Activated CD4-positive, alpha-beta T cell treated with anti-CD3 and anti-CD28 coated beads, Interleukin-2, amount 10 ng/mL, durations not matched to agents 7 days and 5 days (primary cell): Measurements from ENCODE around the gene LDB3. TPM values are rescaled to one million over a fixed set of nuclear protein-coding genes. Genes with fewer than 3 reads are reported as not detected.

Source experiments
- CTCF ChIA-PET: fragments of 350-600 bp; sonication (Branson Sonifier 250); formaldehyde crosslinking; loops from one replicate; lab custom pipeline; 2021; ENCODE audit warnings: antibody characterized with exemption; lab: Charles Lee
- POLR2A ChIA-PET: fragments of 350-600 bp; sonication (Branson Sonifier 250); formaldehyde crosslinking; loops from one replicate; lab custom pipeline; 2021; ENCODE audit warnings: antibody characterized with exemption; lab: Charles Lee
- DNase-seq: peaks from one replicate; pipeline ENCODE4 v3.0.0-alpha.2; 2020
- H3K27ac Mint-ChIP-seq: one replicate; pipeline ENCODE4 v1.8.0; 2021; ENCODE audit warnings: mild to moderate bottlenecking, moderate library complexity, mixed read lengths
- H3K27me3 Mint-ChIP-seq: one replicate; pipeline ENCODE4 v1.8.0; 2021; ENCODE audit warnings: mixed read lengths
- H3K36me3 Mint-ChIP-seq: one replicate; pipeline ENCODE4 v1.8.0; 2021; ENCODE audit warnings: low read depth, mixed read lengths
- H3K4me1 Mint-ChIP-seq: one replicate; pipeline ENCODE4 v1.8.0; 2021; ENCODE audit warnings: mixed read lengths
- H3K4me3 Mint-ChIP-seq: one replicate; pipeline ENCODE4 v1.8.0; 2021; ENCODE audit warnings: mild to moderate bottlenecking, moderate library complexity, mixed read lengths
- H3K9me3 Mint-ChIP-seq: one replicate; pipeline ENCODE4 v1.8.0; 2021; ENCODE audit warnings: mixed read lengths
- total RNA-seq, 2 experiments: library from RNA; stranded (reverse); gene quantifications; one replicate each; pipeline ENCODE4 v1.2.3, GENCODE V29; 2021

LDB3 gene
- total RNA-seq, 2 experiments from 2014 or later = 0.05 to 0.10 TPM

GRCh38 chr10:86654411-86655172 is 13.7 kb upstream of the LDB3 start, which contains the start of gene OPN4:
TSS of gene OPN4 (plus strand) at chr10:86654547. CDS start at chr10:86654784, 237 bp downstream.
- no peaks in the 10 kb centered on the region for H3K4me1 Mint-ChIP-seq
- no peak within 1 kb of the TSS for H3K4me3 Mint-ChIP-seq
- no peaks in the 10 kb centered on the region for H3K9me3 Mint-ChIP-seq
- H3K27me3 Mint-ChIP-seq = no peaks in the 10 kb centered on the region
- H3K36me3 Mint-ChIP-seq = no peaks in the 10 kb centered on the region
- CTCF ChIA-PET = no interaction called here
- no peak within 1 kb of the TSS for H3K27ac Mint-ChIP-seq
- POLR2A ChIA-PET = no interaction called here
- DNase-seq = no peak

GRCh38 chr10:86655173-86655540 is 13.2 kb upstream of the LDB3 start:
- H3K27me3 Mint-ChIP-seq = no peaks in the 10 kb centered on the region
- CTCF ChIA-PET = no interaction called here

DNA sequence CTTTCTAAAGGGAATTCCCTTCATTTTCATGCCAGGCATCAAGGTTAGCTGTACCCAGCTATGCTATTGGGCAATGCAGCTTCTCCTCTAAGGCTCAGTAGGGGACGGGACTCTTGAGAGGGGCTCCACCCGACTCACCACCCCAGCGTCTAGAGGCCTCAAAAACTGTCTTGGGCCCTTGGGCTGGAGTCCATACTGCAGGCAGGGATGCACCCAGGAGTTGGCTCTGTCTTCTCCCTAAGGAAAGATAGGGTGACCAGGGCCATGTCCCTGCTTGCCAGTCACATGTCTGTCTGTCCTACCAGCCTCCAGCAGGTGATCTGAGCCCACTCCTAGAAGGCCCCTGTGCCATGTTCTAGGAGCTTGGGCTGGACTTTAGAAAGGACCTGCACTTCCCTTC is 12.7 kb upstream of the LDB3 start:
- CTCF ChIA-PET = interaction anchor here (1.3 kb wide), 1 partner anchor 8 kb away, joined by 3 read pairs; no protein-coding TSS in a partner anchor
- Mint-ChIP-seq H3K36me3 (no peaks in the 10 kb centered on the region), H3K27me3 (no peaks in the 10 kb centered on the region), H3K4me3 (no peak overlapping the region), H3K9me3 (no peaks in the 10 kb centered on the region), H3K4me1 (no peaks in the 10 kb centered on the region), H3K27ac (no peak overlapping the region)
- POLR2A ChIA-PET = no interaction called here
- DNase-seq = no peak

More at GRCh38 chr10:86655173-86655540, 13.2 kb upstream of the LDB3 start:
- DNase-seq = no peak
- H3K36me3 Mint-ChIP-seq = no peaks in the 10 kb centered on the region
- no peak overlapping the region for H3K27ac Mint-ChIP-seq
- H3K4me1 Mint-ChIP-seq = no peaks in the 10 kb centered on the region
- POLR2A ChIA-PET = no interaction called here
- H3K9me3 Mint-ChIP-seq = no peaks in the 10 kb centered on the region
- no peak overlapping the region for H3K4me3 Mint-ChIP-seq

- POLR2A ChIA-PET = no interaction called here
- no peak overlapping the region for H3K27ac Mint-ChIP-seq
- DNase-seq = no peak
Observed at GRCh38 chr10:86657011-86657395, 11.3 kb upstream of the LDB3 start.

GRCh38 chr10:86657396-86658011 is 10.8 kb upstream of the LDB3 start:
- no peak overlapping the region for H3K4me3 Mint-ChIP-seq
- H3K4me1 Mint-ChIP-seq = no peaks in the 10 kb centered on the region
- DNase-seq = no peak
- ChIA-PET POLR2A (no interaction called here), CTCF (no interaction called here)
- no peaks in the 10 kb centered on the region for H3K9me3 Mint-ChIP-seq
- no peaks in the 10 kb centered on the region for H3K36me3 Mint-ChIP-seq
- H3K27me3 Mint-ChIP-seq = no peaks in the 10 kb centered on the region
- H3K27ac Mint-ChIP-seq = no peak overlapping the region

More at GRCh38 chr10:86657011-86657395, 11.3 kb upstream of the LDB3 start:
- no peaks in the 10 kb centered on the region for H3K27me3 Mint-ChIP-seq
- no peaks in the 10 kb centered on the region for H3K36me3 Mint-ChIP-seq
- H3K4me3 Mint-ChIP-seq = no peak overlapping the region
- no peaks in the 10 kb centered on the region for H3K9me3 Mint-ChIP-seq
- H3K4me1 Mint-ChIP-seq = no peaks in the 10 kb centered on the region
- CTCF ChIA-PET = interaction anchor here (1.3 kb wide), 1 partner anchor 9 kb away, joined by 3 read pairs; no protein-coding TSS in a partner anchor

GRCh38 chr10:86658261-86658741 is 10.0 kb upstream of the LDB3 start:
- POLR2A ChIA-PET = no interaction called here
- DNase-seq = no peak
- Mint-ChIP-seq H3K4me3 (no peak overlapping the region), H3K27ac (no peak overlapping the region), H3K4me1 (no peaks in the 10 kb centered on the region), H3K36me3 (no peaks in the 10 kb centered on the region), H3K9me3 (no peaks in the 10 kb centered on the region), H3K27me3 (no peaks in the 10 kb centered on the region)
- CTCF ChIA-PET = interaction anchor here (1.0 kb wide), 2 partner anchors 11 to 24 kb away, joined by 3 read pairs; no protein-coding TSS in a partner anchor

- no peaks in the 10 kb centered on the region for H3K4me1 Mint-ChIP-seq
- CTCF ChIA-PET = interaction anchor here (1.0 kb wide), 2 partner anchors 12 to 24 kb away, joined by 3 read pairs; no protein-coding TSS in a partner anchor
Observed at GRCh38 chr10:86658751-86659150, 9.6 kb upstream of the LDB3 start.

GRCh38 chr10:86659161-86659691 is 9.1 kb upstream of the LDB3 start:
- ChIA-PET CTCF (interaction anchor here (1.0 kb wide), 1 partner anchor 23 kb away, joined by 3 read pairs; no protein-coding TSS in a partner anchor), POLR2A (no interaction called here)
- no peaks in the 10 kb centered on the region for H3K36me3 Mint-ChIP-seq
- H3K4me3 Mint-ChIP-seq = no peak overlapping the region
- H3K27me3 Mint-ChIP-seq = no peaks in the 10 kb centered on the region
- no peaks in the 10 kb centered on the region for H3K9me3 Mint-ChIP-seq
- no peak for DNase-seq
- no peak overlapping the region for H3K27ac Mint-ChIP-seq
- no peaks in the 10 kb centered on the region for H3K4me1 Mint-ChIP-seq

More at GRCh38 chr10:86658751-86659150, 9.6 kb upstream of the LDB3 start:
- no peak overlapping the region for H3K4me3 Mint-ChIP-seq
- no peak overlapping the region for H3K27ac Mint-ChIP-seq
- DNase-seq = no peak
- no peaks in the 10 kb centered on the region for H3K9me3 Mint-ChIP-seq
- POLR2A ChIA-PET = no interaction called here
- no peaks in the 10 kb centered on the region for H3K36me3 Mint-ChIP-seq
- no peaks in the 10 kb centered on the region for H3K27me3 Mint-ChIP-seq

GRCh38 chr10:86659721-86660453 is 8.4 kb upstream of the LDB3 start:
- no peak overlapping the region for H3K27ac Mint-ChIP-seq
- ChIA-PET CTCF (no interaction called here), POLR2A (no interaction called here)

GRCh38 chr10:86661161-86662025 is 6.9 kb upstream of the LDB3 start:
- Mint-ChIP-seq H3K36me3 (no peaks in the 10 kb centered on the region), H3K4me1 (no peaks in the 10 kb centered on the region), H3K9me3 (no peaks in the 10 kb centered on the region), H3K27ac (no peak overlapping the region), H3K4me3 (no peak overlapping the region), H3K27me3 (no peaks in the 10 kb centered on the region)
- ChIA-PET CTCF (no interaction called here), POLR2A (no interaction called here)
- no peak for DNase-seq

More at GRCh38 chr10:86659721-86660453, 8.4 kb upstream of the LDB3 start:
- H3K4me1 Mint-ChIP-seq = no peaks in the 10 kb centered on the region
- no peaks in the 10 kb centered on the region for H3K27me3 Mint-ChIP-seq
- no peak for DNase-seq
- H3K9me3 Mint-ChIP-seq = no peaks in the 10 kb centered on the region
- no peaks in the 10 kb centered on the region for H3K36me3 Mint-ChIP-seq
- H3K4me3 Mint-ChIP-seq = no peak overlapping the region

- H3K27me3 Mint-ChIP-seq = no peaks in the 10 kb centered on the region
- CTCF ChIA-PET = no interaction called here
- DNase-seq = no peak
- POLR2A ChIA-PET = no interaction called here
- H3K27ac Mint-ChIP-seq = no peak overlapping the region
- H3K36me3 Mint-ChIP-seq = no peaks in the 10 kb centered on the region
- no peak overlapping the region for H3K4me3 Mint-ChIP-seq
- no peaks in the 10 kb centered on the region for H3K4me1 Mint-ChIP-seq
- H3K9me3 Mint-ChIP-seq = no peaks in the 10 kb centered on the region
Observed at GRCh38 chr10:86662186-86663045, 5.9 kb upstream of the LDB3 start.
